Gastroesophageal sphincter (tissue), 4 donors: Measurements from ENCODE around the gene GBP5. TPM values are rescaled to one million over a fixed set of nuclear protein-coding genes. Genes with fewer than 3 reads are reported as not detected.
A peak's percentile ranks its signal among the peaks of the same experiment; 100 is the strongest.
"Not testable (repeated sequence)": the region's sequence is repeated elsewhere in the genome, so short reads cannot be mapped to it uniquely, and the experiment has no call there.

Experiments used
- ATAC-seq: fragments of 150-250 bp; one replicate; pipeline ENCODE4 v1.9.1; 2016; ENCODE audit warnings: mild to moderate bottlenecking, moderate library complexity
- H3K27ac ChIP-seq, 4 donors: fragments of 200-600 bp; sonication (generic) in 3 of 4; 1 replicate in 3 of 4; 2 replicates in 1 of 4; pipeline ENCODE4 v1.5.1; 2016 to 2019
- H3K27me3 ChIP-seq: fragments of 200-600 bp; sonication (generic); one replicate; pipeline ENCODE4 v1.5.1; 2019
- H3K36me3 ChIP-seq, 2 donors: fragments of 200-600 bp; sonication (generic); one replicate each; pipeline ENCODE4 v1.5.1; 2019; ENCODE audit warnings: control low read depth in 1 of 2
- H3K4me1 ChIP-seq, 3 donors: fragments of 200-600 bp; sonication (generic); 1 replicate in 2 of 3; 2 replicates in 1 of 3; pipeline ENCODE4 v1.5.1; 2016 to 2019; ENCODE audit warnings: control low read depth in 2 of 3
- H3K4me3 ChIP-seq, 2 donors: fragments of 200-600 bp; sonication (generic); one replicate each; pipeline ENCODE4 v1.5.1; 2019; ENCODE audit warnings: mild to moderate bottlenecking in 1 of 2, moderate library complexity in 1 of 2
- H3K9me3 ChIP-seq, 3 donors: fragments of 200-600 bp; sonication (generic); one replicate each; pipeline ENCODE4 v1.5.1; 2017 to 2019; ENCODE audit warnings: control low read depth in 2 of 3
- EP300 ChIP-seq: sonication (generic); formaldehyde crosslinking; IDR thresholded peaks from one replicate; pipeline ENCODE4 v1.6.1; 2017; ENCODE audit warnings: antibody characterized with exemption, mild to moderate bottlenecking
- POLR2A ChIP-seq, 2 donors: fragments of 450-650 bp; IDR thresholded peaks; one replicate each; pipeline ENCODE4 v1.6.1; 2017; ENCODE audit warnings: antibody characterized with exemption in 2 of 2, mild to moderate bottlenecking in 2 of 2, moderate library complexity in 1 of 2
- POLR2AphosphoS5 ChIP-seq: sonication (generic); formaldehyde crosslinking; IDR thresholded peaks from one replicate; pipeline ENCODE4 v1.6.1; 2017; ENCODE audit warnings: antibody characterized with exemption
- WGBS, 2 donors: methylation state at CpG; one replicate each; pipeline ENCODE4 v1.1.5; 2018; ENCODE audit warnings: low coverage in 1 of 2; 5-methylcytosine and 5-hydroxymethylcytosine counted together
- total RNA-seq, 4 donors: library from RNA; depleted of rRNA; stranded (reverse); fragments of >200 nt; gene quantifications; one replicate each; pipeline ENCODE4 v1.1.0, GENCODE V29; 2016
- TF ChIP-seq, protein P1 (sequence below), 4 experiments: fragments of 200-600 bp in 2 of 4; fragments of 450-650 bp in 2 of 4; sonication (generic) in 1 of 4; IDR thresholded peaks; one replicate each; pipeline ENCODE4 v1.5.1; 2017 to 2019; ENCODE audit warnings: antibody characterized with exemption in 4 of 4, mild to moderate bottlenecking in 2 of 4, moderate library complexity in 2 of 4

The GBP5 gene
- total RNA-seq, 4 donors from 2014 or later, result 0.27 to 3.0 (median 1.8) TPM

DNA sequence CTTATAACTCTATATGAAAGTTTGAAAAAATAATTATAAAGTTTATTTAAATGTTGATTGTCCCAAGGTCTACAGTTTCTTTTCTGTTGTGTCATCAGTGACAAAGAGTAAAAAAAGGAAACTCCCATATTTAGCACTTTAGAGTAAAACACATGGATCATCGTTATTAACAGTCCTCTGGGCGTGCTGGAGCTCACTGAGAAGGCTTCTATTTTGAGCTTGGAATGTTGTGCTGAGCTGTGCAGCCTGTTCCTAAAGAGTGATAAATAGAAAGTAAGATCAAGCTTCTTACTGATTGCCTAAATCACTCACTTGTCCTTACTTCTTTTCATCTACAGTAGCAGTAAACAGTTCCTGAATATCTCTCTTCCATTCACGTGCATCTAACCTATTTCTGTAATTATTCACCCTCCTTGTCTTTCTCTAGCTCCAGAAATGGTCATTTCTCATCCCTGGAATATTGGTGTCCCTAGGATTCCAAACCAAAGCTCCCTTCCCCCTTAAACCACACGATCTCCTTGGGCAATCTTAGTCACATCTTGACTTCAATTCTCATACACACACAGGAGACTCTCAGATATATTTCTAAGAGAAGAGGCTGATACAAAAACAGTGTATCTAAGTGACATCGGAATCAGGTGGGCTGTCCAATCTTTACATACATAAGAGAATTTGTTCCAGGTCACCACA, 11.9 kb downstream of the GBP5 start:
- peak; percentile 70 for ATAC-seq
- Histone ChIP-seq H3K36me3 (no peaks in the 10 kb centered on the region), H3K27ac (peak overlapping the region; percentile 61 to 76 (median 76)), H3K4me3 (no peak overlapping the region), H3K4me1 (peaks cover 11 to 50% (median 12%) of the 10 kb centered on the region in 3 donors), H3K27me3 (no peaks in the 10 kb centered on the region), H3K9me3 (no peaks in the 10 kb centered on the region)
- 6 to 16% methylated on average over 5 of the region's 5 CpGs for WGBS, 2 donors
- TF ChIP-seq, protein P1, sequence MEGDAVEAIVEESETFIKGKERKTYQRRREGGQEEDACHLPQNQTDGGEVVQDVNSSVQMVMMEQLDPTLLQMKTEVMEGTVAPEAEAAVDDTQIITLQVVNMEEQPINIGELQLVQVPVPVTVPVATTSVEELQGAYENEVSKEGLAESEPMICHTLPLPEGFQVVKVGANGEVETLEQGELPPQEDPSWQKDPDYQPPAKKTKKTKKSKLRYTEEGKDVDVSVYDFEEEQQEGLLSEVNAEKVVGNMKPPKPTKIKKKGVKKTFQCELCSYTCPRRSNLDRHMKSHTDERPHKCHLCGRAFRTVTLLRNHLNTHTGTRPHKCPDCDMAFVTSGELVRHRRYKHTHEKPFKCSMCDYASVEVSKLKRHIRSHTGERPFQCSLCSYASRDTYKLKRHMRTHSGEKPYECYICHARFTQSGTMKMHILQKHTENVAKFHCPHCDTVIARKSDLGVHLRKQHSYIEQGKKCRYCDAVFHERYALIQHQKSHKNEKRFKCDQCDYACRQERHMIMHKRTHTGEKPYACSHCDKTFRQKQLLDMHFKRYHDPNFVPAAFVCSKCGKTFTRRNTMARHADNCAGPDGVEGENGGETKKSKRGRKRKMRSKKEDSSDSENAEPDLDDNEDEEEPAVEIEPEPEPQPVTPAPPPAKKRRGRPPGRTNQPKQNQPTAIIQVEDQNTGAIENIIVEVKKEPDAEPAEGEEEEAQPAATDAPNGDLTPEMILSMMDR (IDR thresholded peaks at IDR 0.05), result no peak
- TF ChIP-seq POLR2AphosphoS5, result peak; percentile 22

DNA sequence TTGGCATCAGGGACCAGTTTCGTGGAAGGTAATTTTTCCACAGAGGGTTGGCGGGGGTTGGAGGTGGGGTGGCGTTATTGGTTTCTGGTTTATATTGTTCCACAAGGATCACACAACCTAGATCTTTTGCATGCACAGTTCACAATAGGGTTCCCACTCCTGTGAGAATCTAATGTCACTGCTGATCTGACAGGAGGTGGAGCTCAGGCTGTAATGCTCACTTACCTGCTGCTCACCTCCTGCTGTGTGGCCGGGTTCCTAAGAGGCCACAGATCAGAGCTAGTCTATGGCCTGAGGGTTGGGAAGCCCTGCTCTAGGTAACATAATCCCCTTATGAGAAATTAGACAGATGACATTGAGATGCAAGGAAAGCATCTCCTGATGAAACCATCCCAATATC, 12.6 kb downstream of the GBP5 start:
- H3K36me3 ChIP-seq, result no peaks in the 10 kb centered on the region
- WGBS, 2 donors, result 83 to 88% methylated on average over 2 to 3 of the region's 4 CpGs
- TF ChIP-seq EP300, result no peak
- TF ChIP-seq POLR2A (IDR thresholded peaks at IDR 0.05), result no peak
- TF ChIP-seq, protein P1 (IDR thresholded peaks at IDR 0.05), result no peak
- no peak for TF ChIP-seq POLR2AphosphoS5
- no peaks in the 10 kb centered on the region for H3K27me3 ChIP-seq
- no peaks in the 10 kb centered on the region for H3K9me3 ChIP-seq
- no peak overlapping the region for H3K4me3 ChIP-seq
- peaks cover 11 to 50% (median 12%) of the 10 kb centered on the region in 3 donors for H3K4me1 ChIP-seq
- peak overlapping the region; percentile 61 to 76 (median 76) for H3K27ac ChIP-seq
- no peak for ATAC-seq

DNA sequence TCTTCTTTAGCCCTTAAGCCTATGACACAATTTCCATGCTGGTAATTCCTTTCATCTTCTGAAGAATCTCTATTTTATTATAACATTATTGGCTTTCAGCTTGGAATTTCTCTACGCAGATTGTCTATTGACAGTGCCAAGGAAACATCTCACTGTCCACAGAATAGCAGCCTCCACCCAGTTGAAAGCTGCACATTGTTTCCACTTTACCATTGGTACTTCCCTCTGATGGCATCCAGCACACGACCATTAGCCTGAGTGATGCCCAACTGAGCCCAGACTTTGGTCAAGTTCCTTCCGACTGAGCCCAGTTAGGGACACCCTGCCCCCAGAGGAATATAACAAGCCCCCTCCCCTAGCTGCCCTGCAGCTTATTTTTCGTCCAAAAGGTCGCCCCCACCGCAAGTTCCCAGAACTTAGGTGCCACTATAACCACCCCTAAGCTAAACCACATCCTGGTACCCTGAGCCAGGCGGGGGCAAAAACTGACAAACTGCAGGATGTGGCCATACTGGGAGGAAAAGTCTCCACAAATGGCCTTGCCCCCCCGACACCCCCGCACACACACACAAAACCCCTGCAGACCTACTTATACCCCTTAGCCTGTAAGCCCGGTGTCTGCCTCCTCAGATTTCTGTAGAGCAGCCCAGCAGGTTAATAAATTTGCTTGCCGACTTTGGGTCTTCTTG, 13.2 kb downstream of the GBP5 start:
- Histone ChIP-seq H3K9me3 (no peaks in the 10 kb centered on the region), H3K27ac (peak overlapping the region in 3 of 4 donors; percentile 61 to 76 (median 76)), H3K36me3 (no peaks in the 10 kb centered on the region), H3K27me3 (no peaks in the 10 kb centered on the region), H3K4me1 (peaks cover 11 to 50% (median 12%) of the 10 kb centered on the region in 3 donors), H3K4me3 (no peak overlapping the region)
- TF ChIP-seq, protein P1 (IDR thresholded peaks at IDR 0.05), result no peak
- TF ChIP-seq POLR2A (IDR thresholded peaks at IDR 0.05), result no peak
- no peak for TF ChIP-seq EP300
- no peak for TF ChIP-seq POLR2AphosphoS5
- 49 to 73% methylated on average over 4 to 5 of the region's 11 CpGs for WGBS, 2 donors
- ATAC-seq, result no peak

- Histone ChIP-seq H3K27ac (no peak overlapping the region), H3K36me3 (no peaks in the 10 kb centered on the region)
- 53 to 93% methylated on average over 2 of the region's 2 CpGs for WGBS, 2 donors
Measured at GRCh38 chr1:89257041-89257440, 15.6 kb downstream of the GBP5 start.

GRCh38 chr1:89255581-89255980, 17.1 kb downstream of the GBP5 start:
- not testable (repeated sequence) for H3K36me3 ChIP-seq, H3K4me3 ChIP-seq, ATAC-seq, H3K27me3 ChIP-seq, H3K27ac ChIP-seq, H3K9me3 ChIP-seq
- 99 to 100% methylated on average over 7 to 8 of the region's 8 CpGs for WGBS, 2 donors
- peaks cover 0 to 24% (median 0%) of the 10 kb centered on the region in 3 donors for H3K4me1 ChIP-seq

More at GRCh38 chr1:89257041-89257440, 15.6 kb downstream of the GBP5 start:
- no peak overlapping the region for H3K4me3 ChIP-seq
- ATAC-seq, result no peak
- H3K4me1 ChIP-seq, result peaks cover 3 to 38% (median 12%) of the 10 kb centered on the region in 3 donors
- TF ChIP-seq POLR2AphosphoS5 (no peak), POLR2A (IDR thresholded peaks at IDR 0.05) (no peak), EP300 (no peak)
- TF ChIP-seq, protein P1 (IDR thresholded peaks at IDR 0.05), result no peak
- no peaks in the 10 kb centered on the region for H3K27me3 ChIP-seq
- no peaks in the 10 kb centered on the region for H3K9me3 ChIP-seq
